Measurements from ENCODE around the gene TBRG4.

The TBRG4 gene

GRCh38 chr7:45140827-45141226, 29.3 kb upstream of the TBRG4 start:
- DNase-seq = no peak

- DNase-seq = no peak
Observed at GRCh38 chr7:45138433-45139267, 27.2 kb upstream of the TBRG4 start.

DNA sequence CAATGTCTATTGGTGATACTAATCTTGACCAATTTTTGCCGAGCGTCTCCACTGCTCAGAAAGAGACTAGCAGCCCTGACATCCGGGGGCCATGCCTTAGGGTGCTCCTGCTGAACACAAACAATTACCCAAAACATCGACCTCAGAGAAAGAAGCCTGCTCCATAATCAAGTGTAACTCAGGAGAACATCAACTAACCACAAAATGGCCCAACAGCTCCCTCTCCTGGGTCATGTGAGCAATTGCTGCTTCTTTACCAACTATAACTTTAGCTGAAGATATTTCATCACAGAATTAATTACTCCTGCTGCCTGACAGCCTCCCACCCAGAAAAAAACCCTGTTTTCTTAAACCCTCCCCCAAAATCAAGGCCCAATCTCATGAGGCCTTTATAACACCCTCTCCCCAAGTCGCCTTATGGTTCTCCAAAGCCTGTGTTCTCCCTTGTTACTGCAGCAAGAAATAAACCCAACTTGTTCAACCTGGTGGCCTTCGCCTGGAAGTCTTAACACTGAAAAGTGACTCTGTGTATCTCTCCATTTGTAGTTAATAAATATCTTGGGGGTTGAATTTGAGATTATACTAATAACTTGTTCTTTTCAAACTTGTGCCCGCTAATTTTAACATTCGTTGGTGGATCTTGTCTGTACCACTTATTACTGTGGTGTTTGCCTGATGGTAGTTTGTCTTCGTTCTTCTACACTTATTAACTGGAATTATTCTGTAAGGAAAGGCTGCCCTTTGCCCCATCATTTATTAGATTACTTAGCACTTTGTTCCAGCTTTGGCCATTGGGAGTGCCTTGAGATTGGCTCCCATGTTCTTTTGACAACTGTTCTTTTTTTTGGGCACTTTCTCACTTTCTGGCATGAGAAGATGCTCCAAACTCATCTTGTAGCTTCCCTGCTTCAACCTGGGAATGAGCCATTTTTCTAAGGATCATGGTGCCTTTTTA, 24.9 kb upstream of the TBRG4 start:
- peak; percentile 78 to 83 for DNase-seq

GRCh38 chr7:45133877-45134276, 22.4 kb upstream of the TBRG4 start:
- no peak for DNase-seq

DNA sequence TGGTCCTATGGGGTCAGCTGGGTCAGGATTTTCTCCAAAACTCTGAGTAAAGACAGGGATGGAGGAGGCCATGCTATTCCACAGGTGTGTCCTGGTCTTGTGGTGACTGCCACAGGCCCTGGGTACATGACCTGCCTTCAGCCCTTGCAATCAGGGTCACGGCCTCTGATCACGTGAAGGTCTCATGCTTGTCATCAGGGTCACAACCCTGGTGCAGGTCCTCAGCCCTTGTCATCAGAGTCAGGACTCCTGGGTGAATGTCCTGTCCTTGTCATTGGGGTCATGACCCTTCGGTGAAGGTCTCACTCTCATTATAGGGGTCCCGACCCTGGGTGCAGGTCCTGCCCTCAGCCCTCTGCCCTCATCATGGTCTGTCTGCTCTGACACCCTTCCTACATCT, 21.9 kb upstream of the TBRG4 start:
- DNase-seq = no peak

DNA sequence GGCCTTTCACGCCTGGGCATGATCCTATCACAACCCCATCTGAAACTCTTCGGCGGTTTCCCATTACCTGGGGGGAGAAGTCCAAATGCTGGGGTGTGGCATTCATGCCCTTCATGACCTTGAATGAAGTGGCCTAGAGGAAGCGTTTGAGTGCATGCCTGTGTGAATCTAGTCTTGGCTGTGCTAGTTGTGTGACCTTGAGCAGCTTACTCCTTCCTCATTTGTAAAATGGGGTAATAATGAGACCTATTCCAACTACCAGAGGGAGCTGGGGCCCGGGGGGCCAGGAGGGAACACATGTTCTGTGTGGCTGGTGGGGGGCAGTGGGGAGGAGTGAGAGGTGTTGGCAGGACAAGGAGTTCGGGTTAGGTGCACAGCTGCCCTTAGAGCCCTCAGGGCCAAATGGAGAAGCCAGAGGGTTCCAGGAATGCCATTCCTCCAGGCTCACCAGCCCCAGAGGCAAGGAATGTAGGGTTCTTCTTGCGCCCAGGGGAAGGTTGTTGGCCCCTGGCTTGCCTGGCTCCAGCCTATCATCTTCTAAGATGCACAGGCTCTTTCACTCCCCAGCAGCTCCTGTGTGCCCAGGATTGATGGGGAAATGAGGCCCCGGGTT, 21.3 kb upstream of the TBRG4 start:
- no peak for DNase-seq

GRCh38 chr7:45131891-45132290, 20.4 kb upstream of the TBRG4 start:
- no peak for DNase-seq

GRCh38 chr7:45130910-45131309, 19.4 kb upstream of the TBRG4 start:
- DNase-seq = no peak

- DNase-seq = no peak
Observed at GRCh38 chr7:45129906-45130305, 18.4 kb upstream of the TBRG4 start.

DNA sequence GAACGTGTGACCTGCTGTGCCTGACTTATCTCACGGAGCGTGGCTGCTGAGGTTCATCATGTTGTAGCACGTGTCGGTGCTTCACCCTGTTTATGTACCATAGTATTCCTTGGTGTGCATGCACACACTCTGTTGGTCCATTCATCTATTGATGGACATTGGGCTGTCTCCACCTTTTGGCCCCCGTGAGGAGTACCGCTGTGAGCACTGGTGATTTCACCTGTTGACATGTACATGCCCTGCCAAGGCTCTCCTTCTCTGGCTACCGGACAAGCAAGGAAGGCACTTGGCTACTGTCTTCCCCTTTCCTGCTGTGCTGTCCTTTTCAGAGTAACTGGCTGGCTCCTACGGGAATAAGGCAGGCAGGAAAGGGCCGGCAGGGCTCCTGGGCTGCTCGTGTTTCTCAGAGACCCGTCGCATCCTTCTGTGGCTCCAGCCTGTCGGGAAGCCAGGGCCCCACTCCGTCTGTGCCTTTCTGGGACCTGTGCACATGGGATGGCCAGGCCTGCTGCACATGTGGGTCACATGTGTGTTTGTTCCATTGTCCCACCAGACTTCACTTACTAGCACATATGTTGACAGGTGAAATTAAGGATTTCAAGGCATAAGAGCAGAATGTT, 17.8 kb upstream of the TBRG4 start:
- DNase-seq = no peak

DNA sequence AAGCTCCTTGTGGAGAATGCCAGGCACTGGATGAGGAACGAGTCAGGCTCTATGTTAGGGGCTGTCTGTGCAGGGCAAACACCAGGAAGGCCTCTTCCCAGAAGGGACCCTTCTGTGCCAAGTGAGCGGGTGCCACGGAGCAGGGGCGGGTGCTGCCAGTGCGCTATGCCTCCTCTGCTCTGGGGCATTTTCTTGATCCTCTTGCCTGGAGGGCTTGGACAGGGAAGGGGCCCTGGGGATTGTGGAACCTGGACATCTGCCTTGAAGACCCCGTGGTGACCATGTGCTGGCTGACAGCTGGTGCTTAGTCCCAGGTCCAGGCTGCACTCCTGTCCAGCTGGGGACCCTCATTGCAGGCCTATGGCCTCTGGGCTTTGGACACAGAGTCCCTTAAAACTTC, 15.4 kb upstream of the TBRG4 start:
- DNase-seq = no peak

GRCh38 chr7:45126201-45126600, 14.7 kb upstream of the TBRG4 start:
- DNase-seq = no peak

DNA sequence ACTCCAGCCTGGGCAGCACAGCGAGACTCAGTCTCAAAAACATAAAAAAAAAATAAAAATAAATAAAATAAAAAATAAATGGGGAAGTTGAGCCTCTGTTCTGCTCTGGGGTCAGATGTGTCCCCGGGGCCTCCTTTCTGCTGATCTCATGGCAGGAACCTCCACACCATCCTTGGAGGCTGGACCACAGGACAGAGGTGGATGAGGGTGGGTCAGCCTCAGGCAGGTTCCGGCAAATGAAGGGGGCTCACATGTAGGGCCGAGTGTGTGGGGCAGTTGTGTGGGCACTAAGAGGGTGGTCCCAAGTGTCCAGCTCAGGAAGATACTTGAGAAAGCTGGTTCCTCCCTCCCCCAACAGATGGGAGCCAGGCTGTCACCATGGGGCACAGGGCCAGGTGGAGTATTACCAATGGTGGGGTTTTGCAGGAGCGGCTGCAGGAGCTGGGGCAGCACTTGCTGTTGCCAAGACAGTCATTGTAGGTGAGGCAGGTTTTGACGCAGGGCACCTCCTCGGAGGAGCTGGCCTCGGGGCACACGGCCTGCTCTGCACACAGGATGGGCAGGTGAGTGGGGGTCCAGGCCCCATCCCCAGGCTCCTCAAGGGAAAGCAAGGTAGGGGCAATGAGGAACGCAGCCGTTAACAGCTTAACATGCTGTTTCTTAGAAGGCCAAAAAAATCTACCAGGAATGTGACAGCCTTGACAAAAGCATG, 13.9 kb upstream of the TBRG4 start:
- DNase-seq = no peak

DNA sequence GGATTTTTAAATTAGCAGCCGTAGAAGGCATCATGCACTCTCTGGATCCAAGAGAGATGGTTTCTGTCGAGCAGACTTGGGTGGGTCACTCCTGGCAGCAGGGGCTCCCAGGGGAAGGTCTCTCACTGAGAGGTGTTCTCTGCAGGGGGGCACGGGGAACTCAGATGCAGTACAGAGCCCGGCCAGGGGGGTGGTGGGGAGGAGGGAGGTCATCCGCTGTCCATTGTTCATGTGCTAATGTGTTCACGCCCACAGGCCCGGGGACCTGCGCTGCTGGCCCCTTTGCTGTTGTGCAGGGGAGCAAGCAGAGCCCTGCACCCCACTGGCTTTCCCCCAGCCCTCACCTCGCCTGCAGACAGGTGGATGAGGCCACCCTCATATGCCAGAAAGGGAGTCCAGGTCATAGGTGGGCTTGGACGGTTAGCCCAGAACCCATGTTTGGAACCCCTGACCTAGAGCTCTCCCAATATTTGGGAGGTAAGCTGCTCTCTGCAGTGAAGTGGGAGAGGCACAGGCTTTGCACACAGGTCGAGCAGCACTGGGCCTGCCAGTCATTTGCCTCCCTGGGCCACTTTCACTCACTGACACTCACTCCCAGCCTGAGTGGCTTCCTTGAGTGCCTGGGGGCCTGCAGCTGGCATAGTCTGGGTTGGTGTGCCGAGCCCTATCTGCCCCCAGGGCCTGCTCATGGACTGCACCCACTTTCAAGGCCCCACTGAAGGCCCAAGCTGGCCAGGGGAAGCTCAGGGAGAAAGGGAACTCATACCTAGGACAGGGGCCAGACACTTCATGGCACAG, 12.6 kb upstream of the TBRG4 start:
- DNase-seq = no peak

DNA sequence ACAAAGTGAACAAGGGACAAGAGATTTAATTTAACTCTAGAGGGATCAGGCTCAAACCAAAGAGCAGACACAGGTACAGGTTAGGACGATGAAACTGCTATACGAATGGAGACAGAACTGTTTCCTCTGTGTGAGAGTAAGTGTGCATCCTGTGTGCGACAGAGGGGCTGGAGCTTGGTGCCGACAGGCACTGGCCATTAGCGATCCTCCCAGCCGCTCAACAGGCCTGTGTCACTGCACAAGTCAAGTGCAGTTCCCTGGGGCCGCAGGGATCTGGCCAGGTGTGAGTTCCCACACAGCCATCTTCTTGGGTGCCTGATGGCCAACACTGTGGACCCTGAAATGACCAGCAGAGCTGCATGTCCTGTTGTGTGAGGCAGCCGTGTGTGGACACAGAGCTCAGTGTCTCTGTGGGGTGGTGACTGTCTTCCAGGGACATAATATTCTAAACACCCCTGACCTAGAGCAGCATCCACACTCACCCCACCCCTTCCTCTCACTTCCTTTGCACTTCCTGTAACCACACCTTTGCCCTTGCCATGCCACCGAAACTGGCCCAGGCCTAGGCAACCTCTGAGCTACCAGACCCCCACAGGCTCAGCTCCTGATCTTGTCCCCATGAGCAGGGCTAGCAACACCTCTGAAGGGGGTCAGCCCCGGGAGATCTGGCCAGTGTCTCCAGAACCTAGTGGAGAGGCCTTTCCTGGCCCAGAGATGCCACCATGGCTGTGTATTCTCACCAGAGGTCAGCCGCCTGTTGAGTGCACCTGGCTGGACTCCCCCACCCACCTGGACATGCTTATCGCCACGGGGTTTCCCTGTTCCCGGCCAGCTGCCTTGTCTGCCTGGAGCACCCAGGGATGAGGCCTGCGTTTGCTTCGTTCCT, 11.7 kb upstream of the TBRG4 start:
- no peak for DNase-seq

GRCh38 chr7:45119550-45119949, 8.1 kb upstream of the TBRG4 start:
- DNase-seq = no peak

DNA sequence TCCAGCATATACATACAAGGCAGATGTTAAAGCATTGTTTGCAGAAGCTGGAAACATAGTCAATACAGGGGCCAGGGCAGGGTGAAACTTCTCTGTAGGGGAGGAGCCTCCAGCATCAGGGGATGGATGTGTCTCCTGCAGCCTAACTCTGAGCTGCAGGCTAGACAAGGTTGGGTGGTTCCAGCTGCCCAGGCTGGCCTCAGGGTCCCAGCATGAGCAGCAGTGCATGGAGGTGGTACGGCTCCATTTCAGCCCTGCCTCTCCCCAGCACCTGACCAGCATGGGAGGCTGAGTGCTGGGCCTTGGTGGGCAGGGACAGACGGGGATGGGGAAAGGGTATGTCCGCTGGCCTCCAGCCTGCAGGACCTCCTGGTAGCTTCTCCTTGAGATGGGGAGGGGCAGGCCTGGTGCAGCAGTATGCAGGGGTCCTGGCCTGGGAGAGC, 7.4 kb upstream of the TBRG4 start:
- no peak for DNase-seq

- DNase-seq = no peak
Observed at GRCh38 chr7:45118292-45118691, 6.8 kb upstream of the TBRG4 start.

- DNase-seq = no peak
Observed at GRCh38 chr7:45117582-45117981, 6.1 kb upstream of the TBRG4 start.

GRCh38 chr7:45116048-45116447, 4.6 kb upstream of the TBRG4 start:
- DNase-seq = no peak
